ENCODE data around the gene ZBP1. TPM values are rescaled to one million over a fixed set of nuclear protein-coding genes. Genes with fewer than 3 reads are reported as not detected.
A peak's percentile ranks its signal among the peaks of the same experiment; 100 is the strongest.

Gene ZBP1
- total RNA-seq, 1 donor from 2014 or later: not detected

GRCh38 chr20:57612916-57613315 is 7.3 kb downstream of the ZBP1 start:
- Histone ChIP-seq H3K9me3 (replicated peaks) (no peaks in the 10 kb centered on the region), H3K4me3 (no peak overlapping the region), H3K27ac (replicated peaks) (no peak overlapping the region), H3K27me3 (ENCODE audit: low read depth) (peaks cover 71% of the 10 kb centered on the region), H3K4me1 (no peaks in the 10 kb centered on the region), H3K36me3 (no peaks in the 10 kb centered on the region)
- no peak for TF ChIP-seq CTCF (IDR thresholded peaks at IDR 0.05; ENCODE audit: borderline replicate concordance)
- intact Hi-C loops (cut with micrococcal nuclease): no loop called here
- DNase-seq: no peak

- no peak for DNase-seq
- no peak overlapping the region for H3K4me3 ChIP-seq
- H3K4me1 ChIP-seq: no peaks in the 10 kb centered on the region
- TF ChIP-seq CTCF (IDR thresholded peaks at IDR 0.05; ENCODE audit: borderline replicate concordance): no peak
- intact Hi-C loops (cut with micrococcal nuclease): no loop called here
- peaks cover 71% of the 10 kb centered on the region for H3K27me3 ChIP-seq (ENCODE audit: low read depth)
- H3K9me3 ChIP-seq (replicated peaks): no peaks in the 10 kb centered on the region
- no peak overlapping the region for H3K27ac ChIP-seq (replicated peaks)
- H3K36me3 ChIP-seq: no peaks in the 10 kb centered on the region
These were observed 7.8 kb downstream of the ZBP1 start for GRCh38 chr20:57612436-57612835.

- intact Hi-C loops (cut with micrococcal nuclease): no loop called here
- H3K9me3 ChIP-seq (replicated peaks): no peaks in the 10 kb centered on the region
- H3K27me3 ChIP-seq (ENCODE audit: low read depth): peaks cover 71% of the 10 kb centered on the region
- DNase-seq: peak; percentile 37
- peak overlapping the region; percentile 5 for H3K27ac ChIP-seq (replicated peaks)
- H3K4me1 ChIP-seq: no peaks in the 10 kb centered on the region
- no peak overlapping the region for H3K4me3 ChIP-seq
- TF ChIP-seq CTCF (IDR thresholded peaks at IDR 0.05; ENCODE audit: borderline replicate concordance): no peak
- no peaks in the 10 kb centered on the region for H3K36me3 ChIP-seq
These were observed 8.5 kb downstream of the ZBP1 start for GRCh38 chr20:57611586-57612311.

DNA sequence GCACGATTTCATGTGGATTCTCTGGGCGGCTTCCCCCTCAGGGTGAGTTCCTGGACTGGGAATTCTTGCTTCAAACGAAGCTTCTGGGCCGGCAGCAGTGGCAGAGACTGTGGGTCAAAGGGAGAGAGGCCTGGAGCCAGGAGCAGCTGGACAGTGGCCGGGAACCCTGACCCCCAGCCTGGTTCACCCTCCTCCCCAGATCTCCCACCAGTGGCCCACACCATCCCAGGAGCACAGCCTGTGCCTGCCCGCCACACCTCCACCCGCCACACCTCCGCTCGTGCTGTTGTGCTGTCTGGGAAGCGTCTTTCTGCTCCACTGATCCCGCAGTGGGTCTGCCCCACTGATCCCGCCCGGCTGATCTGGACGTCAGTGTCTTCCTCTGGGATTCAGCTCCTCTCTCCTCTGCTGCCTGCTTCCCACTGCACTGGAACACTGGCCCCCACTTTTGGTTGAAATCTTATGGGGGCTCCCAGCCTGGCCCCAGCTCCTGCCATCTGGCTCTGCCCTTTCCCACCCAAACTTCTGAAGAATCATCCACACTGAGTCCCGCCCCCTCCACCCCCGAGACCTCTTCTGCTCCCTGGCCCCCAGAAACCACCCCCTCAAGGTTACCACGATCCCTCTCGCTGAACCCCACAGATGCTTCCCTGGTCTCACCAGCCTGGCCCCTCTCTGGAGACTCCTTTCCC is 9.8 kb downstream of the ZBP1 start:
- TF ChIP-seq CTCF (IDR thresholded peaks at IDR 0.05; ENCODE audit: borderline replicate concordance): no peak
- no peaks in the 10 kb centered on the region for H3K4me1 ChIP-seq
- H3K9me3 ChIP-seq (replicated peaks): no peaks in the 10 kb centered on the region
- no peaks in the 10 kb centered on the region for H3K36me3 ChIP-seq
- no peak overlapping the region for H3K27ac ChIP-seq (replicated peaks)
- no peak overlapping the region for H3K4me3 ChIP-seq
- H3K27me3 ChIP-seq (ENCODE audit: low read depth): peaks cover 59% of the 10 kb centered on the region
- DNase-seq: no peak
- intact Hi-C loops (cut with micrococcal nuclease): no loop called here

DNA sequence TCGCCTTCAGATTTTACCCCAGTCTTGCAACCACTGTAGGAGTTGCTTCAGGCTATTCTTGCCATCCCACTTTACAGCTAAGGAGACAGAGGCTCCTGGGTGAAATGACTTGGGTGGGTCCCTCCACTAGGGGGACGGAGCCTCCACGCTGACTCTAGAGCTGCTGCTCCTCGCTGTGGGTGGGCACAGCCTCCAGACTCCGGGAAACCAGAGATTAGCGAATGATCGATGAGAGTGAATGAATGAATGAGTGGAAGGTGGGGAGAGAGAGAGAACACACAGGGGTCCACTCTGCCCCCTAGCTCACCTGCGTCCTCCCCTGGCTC is 10.4 kb downstream of the ZBP1 start:
- H3K27me3 ChIP-seq (ENCODE audit: low read depth): peaks cover 54% of the 10 kb centered on the region
- intact Hi-C loops (cut with micrococcal nuclease): no loop called here
- no peaks in the 10 kb centered on the region for H3K36me3 ChIP-seq
- no peak for TF ChIP-seq CTCF (IDR thresholded peaks at IDR 0.05; ENCODE audit: borderline replicate concordance)
- no peaks in the 10 kb centered on the region for H3K9me3 ChIP-seq (replicated peaks)
- no peak overlapping the region for H3K27ac ChIP-seq (replicated peaks)
- DNase-seq: no peak
- no peak overlapping the region for H3K4me3 ChIP-seq
- no peaks in the 10 kb centered on the region for H3K4me1 ChIP-seq
